ENCODE measurements around the gene FARP1.

FARP1 gene

DNA sequence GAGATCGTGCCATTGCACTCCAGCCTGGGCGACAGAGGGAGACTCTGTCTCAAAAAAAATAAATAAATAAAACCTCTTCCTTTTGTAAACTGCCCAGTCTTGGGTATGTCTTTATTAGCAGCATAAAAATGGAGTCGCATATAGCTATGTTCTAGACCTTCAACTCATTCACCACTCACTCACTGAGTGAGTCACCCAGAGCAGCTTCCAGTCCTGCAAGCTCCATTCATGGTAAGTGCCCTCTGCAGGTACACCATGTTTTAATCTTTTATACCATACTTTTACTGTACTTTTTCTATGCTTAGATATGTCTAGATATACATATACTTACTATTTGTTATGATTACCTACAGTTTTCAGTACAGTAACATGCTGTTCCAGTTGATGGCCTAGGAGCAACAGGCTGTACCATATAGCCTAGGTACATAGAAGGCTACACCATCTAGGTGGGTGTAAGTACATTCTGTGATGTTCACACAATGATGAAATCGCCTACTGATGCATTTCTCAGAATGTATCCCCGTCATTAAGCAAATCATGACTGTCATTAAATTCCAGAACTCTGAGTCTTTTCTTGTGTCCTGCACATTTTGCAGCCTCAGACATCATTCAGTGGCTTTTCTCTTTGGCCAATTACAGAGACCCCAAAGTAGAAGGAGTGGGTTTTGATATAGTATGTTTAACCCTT is 13.7 kb upstream of the FARP1 start:
- POLR2A ChIA-PET: no interaction called here
- TF ChIP-seq, protein P1, sequence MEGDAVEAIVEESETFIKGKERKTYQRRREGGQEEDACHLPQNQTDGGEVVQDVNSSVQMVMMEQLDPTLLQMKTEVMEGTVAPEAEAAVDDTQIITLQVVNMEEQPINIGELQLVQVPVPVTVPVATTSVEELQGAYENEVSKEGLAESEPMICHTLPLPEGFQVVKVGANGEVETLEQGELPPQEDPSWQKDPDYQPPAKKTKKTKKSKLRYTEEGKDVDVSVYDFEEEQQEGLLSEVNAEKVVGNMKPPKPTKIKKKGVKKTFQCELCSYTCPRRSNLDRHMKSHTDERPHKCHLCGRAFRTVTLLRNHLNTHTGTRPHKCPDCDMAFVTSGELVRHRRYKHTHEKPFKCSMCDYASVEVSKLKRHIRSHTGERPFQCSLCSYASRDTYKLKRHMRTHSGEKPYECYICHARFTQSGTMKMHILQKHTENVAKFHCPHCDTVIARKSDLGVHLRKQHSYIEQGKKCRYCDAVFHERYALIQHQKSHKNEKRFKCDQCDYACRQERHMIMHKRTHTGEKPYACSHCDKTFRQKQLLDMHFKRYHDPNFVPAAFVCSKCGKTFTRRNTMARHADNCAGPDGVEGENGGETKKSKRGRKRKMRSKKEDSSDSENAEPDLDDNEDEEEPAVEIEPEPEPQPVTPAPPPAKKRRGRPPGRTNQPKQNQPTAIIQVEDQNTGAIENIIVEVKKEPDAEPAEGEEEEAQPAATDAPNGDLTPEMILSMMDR (IDR thresholded peaks at IDR 0.05; ENCODE audit: control extremely low read depth, extremely low read depth, low read depth, missing control alignments): no peak
- CTCF ChIA-PET: no interaction called here
- no peak for DNase-seq (ENCODE audit: extremely low spot score)

DNA sequence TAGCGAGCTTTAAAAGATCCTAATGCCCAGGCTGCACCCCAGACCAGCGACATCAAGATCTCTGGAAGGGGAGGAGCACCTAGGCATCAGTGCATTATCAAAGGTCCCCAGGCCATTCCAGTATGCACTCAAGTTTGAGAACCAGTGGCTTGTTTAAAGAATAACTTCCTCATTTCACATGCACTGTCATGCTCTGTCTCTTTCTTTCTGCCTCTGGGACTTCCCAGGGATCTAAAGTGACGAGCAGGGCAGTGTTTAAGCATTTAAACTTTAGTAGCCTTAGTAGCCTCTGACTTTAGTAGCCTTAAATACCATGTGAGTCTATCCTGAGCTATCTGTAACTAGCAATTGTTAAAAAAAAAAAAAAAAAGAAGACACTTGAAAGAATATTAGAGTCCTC is 8.9 kb upstream of the FARP1 start:
- CTCF ChIA-PET: interaction anchor here (0.8 kb wide), 1 partner anchor 21 kb away, joined by 3 read pairs; no protein-coding TSS in a partner anchor
- TF ChIP-seq, protein P1 (IDR thresholded peaks at IDR 0.05; ENCODE audit: control extremely low read depth, extremely low read depth, low read depth, missing control alignments): no peak
- POLR2A ChIA-PET: no interaction called here
- peak; percentile 53 for DNase-seq (ENCODE audit: extremely low spot score)

DNA sequence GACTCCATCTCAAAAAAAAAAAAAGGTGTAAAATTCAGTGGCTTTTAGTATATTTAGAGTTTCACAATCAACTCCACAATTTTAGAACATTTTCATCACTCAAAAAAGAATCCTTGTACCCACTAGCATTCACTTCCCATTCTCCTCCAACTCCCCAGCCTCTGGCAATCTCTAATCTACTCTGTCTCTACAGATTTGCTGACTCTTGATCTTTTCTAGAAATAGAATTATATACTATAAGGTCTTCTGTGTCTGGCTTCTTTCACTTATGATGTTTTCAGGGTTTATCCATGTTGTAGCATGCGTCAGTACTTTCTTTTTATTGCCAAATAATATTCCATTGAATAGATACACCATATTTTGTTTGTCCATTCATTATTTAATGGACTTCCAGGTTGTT is 8.0 kb upstream of the FARP1 start:
- CTCF ChIA-PET: no interaction called here
- TF ChIP-seq, protein P1 (IDR thresholded peaks at IDR 0.05; ENCODE audit: control extremely low read depth, extremely low read depth, low read depth, missing control alignments): no peak
- DNase-seq (ENCODE audit: extremely low spot score): no peak
- POLR2A ChIA-PET: no interaction called here

DNA sequence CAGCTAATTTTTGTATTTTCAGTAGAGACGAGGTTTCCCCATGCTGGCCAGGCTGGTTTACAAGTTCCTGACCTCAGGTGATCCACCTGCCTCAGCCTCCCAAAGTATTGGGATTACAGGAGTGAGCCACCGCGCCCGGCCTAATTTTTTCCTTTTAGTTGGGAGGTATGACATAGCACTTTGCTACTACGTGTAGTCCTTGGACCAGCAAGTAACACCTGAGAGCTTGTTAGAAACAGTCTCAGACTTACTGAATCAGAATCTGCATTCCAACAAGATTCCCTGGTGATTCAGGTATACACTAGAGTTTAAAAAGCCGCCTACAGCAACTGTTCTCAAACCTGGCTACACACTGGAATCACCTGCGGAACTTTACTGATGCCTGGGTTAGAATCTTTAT is 1.8 kb upstream of the FARP1 start:
- CTCF ChIA-PET: interaction anchor here (0.7 kb wide), 1 partner anchor 14 kb away, joined by 3 read pairs; no protein-coding TSS in a partner anchor
- DNase-seq (ENCODE audit: extremely low spot score): no peak
- POLR2A ChIA-PET: no interaction called here
- TF ChIP-seq, protein P1 (IDR thresholded peaks at IDR 0.05; ENCODE audit: control extremely low read depth, extremely low read depth, low read depth, missing control alignments): no peak

DNA sequence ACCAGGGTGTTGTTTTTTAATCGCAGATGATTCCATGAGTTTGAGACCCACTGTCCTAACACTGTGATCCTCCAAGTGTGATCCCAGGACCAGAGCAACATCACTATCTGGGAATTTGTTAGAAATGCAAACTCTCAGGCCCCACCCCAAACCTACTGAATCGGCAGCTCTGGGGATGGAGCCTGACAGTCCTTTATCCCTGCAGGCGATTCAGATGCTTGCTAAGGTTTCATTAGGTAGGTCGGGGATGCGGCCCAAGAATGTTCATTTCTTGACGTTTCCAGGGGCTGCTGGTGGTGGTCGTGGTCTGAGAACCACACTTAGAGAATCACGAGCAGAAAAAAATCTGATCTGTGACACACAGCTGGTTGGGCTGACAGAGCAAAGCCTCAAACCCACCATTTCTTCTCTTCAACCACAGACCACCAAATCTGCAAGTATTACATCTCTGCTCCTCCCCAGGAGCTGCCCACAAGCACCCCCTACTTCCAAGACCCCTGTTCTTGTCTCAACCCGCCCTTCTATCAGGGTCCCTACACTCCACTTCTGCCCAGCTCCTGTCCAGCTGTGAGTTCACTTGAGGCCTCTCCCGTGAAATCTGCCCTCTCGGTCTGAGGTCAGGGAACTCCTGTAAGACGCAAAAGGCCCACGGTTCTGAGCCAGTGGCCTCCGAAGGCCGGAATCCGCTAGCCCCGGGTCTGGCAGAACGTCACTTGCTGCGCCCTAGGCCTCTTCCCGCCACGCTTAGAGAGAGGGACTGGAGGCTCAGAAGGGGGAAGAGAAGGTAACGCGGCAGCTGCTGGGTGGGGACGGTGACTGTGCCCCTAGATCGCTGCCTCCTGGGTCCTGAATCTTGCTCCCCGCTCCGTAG is 1.1 kb upstream of the FARP1 start:
- CTCF ChIA-PET: no interaction called here
- peak; percentile 18 for DNase-seq (ENCODE audit: extremely low spot score)
- TF ChIP-seq, protein P1 (IDR thresholded peaks at IDR 0.05; ENCODE audit: control extremely low read depth, extremely low read depth, low read depth, missing control alignments): no peak
- POLR2A ChIA-PET: no interaction called here

DNA sequence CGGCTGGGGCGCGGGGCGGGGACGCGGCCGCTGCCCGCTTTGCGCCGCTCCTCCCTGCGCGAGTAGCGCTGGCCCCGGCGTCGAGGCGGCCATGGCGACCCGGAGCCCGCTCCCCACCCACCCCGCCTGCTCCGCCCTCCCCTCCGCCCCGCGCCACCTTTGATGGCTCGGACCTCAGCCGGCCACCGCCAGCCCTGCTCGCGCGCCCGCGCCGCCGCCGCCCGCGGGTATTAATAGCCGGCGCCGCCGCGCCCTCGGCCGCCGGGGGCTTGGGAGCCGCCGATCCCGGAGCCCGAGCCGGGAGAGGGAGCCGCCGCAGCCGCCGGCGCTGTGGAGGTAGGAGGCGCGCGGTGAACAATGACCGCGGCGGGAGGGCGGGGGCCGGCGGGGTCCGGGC is 261 bp downstream of the FARP1 start:
- TF ChIP-seq, protein P1 (IDR thresholded peaks at IDR 0.05; ENCODE audit: control extremely low read depth, extremely low read depth, low read depth, missing control alignments): no peak
- CTCF ChIA-PET: no interaction called here
- DNase-seq (ENCODE audit: extremely low spot score): no peak
- POLR2A ChIA-PET: no interaction called here
